Loucy (cell line): ENCODE data around the gene SMAGP.

ENCODE experiments used
- H2AFZ ChIP-seq: fragments of 200-600 bp; sonication (generic); 2 replicates; pipeline ENCODE4 v1.6.0; 2016; ENCODE audit warnings: antibody characterized with exemption, mild to moderate bottlenecking, low read length, moderate library complexity
- H3F3A ChIP-seq: fragments of 200-600 bp; 2 replicates; pipeline ENCODE4 v1.6.0; 2016; ENCODE audit warnings: antibody characterized with exemption, low read depth, mild to moderate bottlenecking
- H3K27me3 ChIP-seq: fragments of 200-600 bp; sonication (generic); 2 replicates; pipeline ENCODE4 v1.6.1; 2014; ENCODE audit warnings: low read length, mild to moderate bottlenecking; ENCODE audit not compliant: insufficient read depth, poor library complexity, severe bottlenecking
- H3K36me3 ChIP-seq: fragments of 200-600 bp; sonication (generic); 2 replicates; pipeline ENCODE4 v1.6.1; 2016; ENCODE audit warnings: low read length; ENCODE audit not compliant: insufficient read depth
- H3K4me1 ChIP-seq: fragments of 200-600 bp; sonication (generic); 2 replicates; pipeline ENCODE4 v1.5.1; 2014; ENCODE audit warnings: low read length, mild to moderate bottlenecking; ENCODE audit not compliant: insufficient read depth, poor library complexity, severe bottlenecking
- H3K4me2 ChIP-seq: fragments of 200-600 bp; sonication (generic); 2 replicates; pipeline ENCODE4 v1.6.0; 2014; ENCODE audit warnings: antibody characterized with exemption, low read length, low read depth, mild to moderate bottlenecking; ENCODE audit not compliant: poor library complexity, severe bottlenecking
- H3K4me3 ChIP-seq: fragments of 200-600 bp; sonication (generic); 2 replicates; pipeline ENCODE4 v1.5.1; 2014; ENCODE audit warnings: low read length, mild to moderate bottlenecking, mixed read lengths; ENCODE audit not compliant: poor library complexity, severe bottlenecking
- H3K79me2 ChIP-seq: fragments of 200-600 bp; sonication (generic); 2 replicates; pipeline ENCODE4 v1.6.1; 2014; ENCODE audit warnings: low read length; ENCODE audit not compliant: insufficient read depth
- H3K9ac ChIP-seq: fragments of 200-600 bp; sonication (generic); 2 replicates; pipeline ENCODE4 v1.6.0; 2014; ENCODE audit warnings: mild to moderate bottlenecking, low read depth, low read length, moderate library complexity; ENCODE audit not compliant: poor library complexity, severe bottlenecking
- H3K9me2 ChIP-seq: fragments of 200-600 bp; sonication (generic); replicated peaks from 2 replicates; pipeline ENCODE4 v1.6.1; 2016; ENCODE audit warnings: low read depth, low read length, mixed read lengths
- H3K9me3 ChIP-seq: fragments of 200-600 bp; sonication (generic); 2 replicates; pipeline ENCODE4 v1.6.1; 2014; ENCODE audit warnings: mild to moderate bottlenecking, antibody characterized with exemption, low read length, low read depth; ENCODE audit not compliant: insufficient read depth
- H4K20me1 ChIP-seq: fragments of 200-600 bp; sonication (generic); 2 replicates; pipeline ENCODE4 v1.6.0; 2014; ENCODE audit warnings: antibody characterized with exemption, low read length, mild to moderate bottlenecking; ENCODE audit not compliant: insufficient read depth, poor library complexity, severe bottlenecking
- EZH2phosphoT487 ChIP-seq: fragments of 200-600 bp; IDR thresholded peaks from 2 replicates; pipeline ENCODE4 v1.6.1; 2018; ENCODE audit warnings: antibody characterized with exemption, mild to moderate bottlenecking, moderate library complexity, borderline replicate concordance
- TF ChIP-seq, protein P1 (sequence below): fragments of 200-600 bp; sonication (generic); conservative IDR thresholded peaks from 2 replicates; pipeline ENCODE4 v1.5.1; 2014; ENCODE audit warnings: mild to moderate bottlenecking, antibody characterized with exemption, low read length

SMAGP gene

DNA sequence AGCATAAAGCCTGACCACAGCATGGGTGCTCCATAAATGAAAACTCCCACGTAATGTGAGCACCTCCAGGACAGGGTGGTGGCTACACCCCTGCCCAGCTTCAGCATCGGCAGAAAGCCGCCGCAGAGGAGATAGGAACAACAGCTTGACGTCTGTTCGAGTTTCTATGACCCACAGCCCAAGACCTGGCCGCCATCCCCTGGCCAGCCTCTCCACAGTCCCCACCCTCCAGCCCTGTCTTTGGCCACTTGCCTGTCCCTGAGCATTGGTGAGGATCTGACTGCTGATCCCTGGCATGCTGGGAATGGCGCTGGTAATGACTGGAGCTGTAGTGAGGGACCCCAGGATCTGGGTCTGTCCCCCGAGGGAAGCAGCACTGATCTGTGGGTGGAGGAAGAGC, 73.7 kb downstream of the SMAGP start:
- no peaks in the 10 kb centered on the region for H4K20me1 ChIP-seq
- no peaks in the 10 kb centered on the region for H3K79me2 ChIP-seq
- H3K27me3 ChIP-seq, result no peaks in the 10 kb centered on the region
- H3K4me1 ChIP-seq, result no peaks in the 10 kb centered on the region
- no peak overlapping the region for H3K4me3 ChIP-seq
- no peaks in the 10 kb centered on the region for H3K9me3 ChIP-seq
- H3K9me2 ChIP-seq, result no peaks in the 10 kb centered on the region
- no peaks in the 10 kb centered on the region for H3K36me3 ChIP-seq
- H3F3A ChIP-seq, result no peaks in the 10 kb centered on the region
- no peak overlapping the region for H3K4me2 ChIP-seq
- H2AFZ ChIP-seq, result no peak overlapping the region
- TF ChIP-seq, protein P1, sequence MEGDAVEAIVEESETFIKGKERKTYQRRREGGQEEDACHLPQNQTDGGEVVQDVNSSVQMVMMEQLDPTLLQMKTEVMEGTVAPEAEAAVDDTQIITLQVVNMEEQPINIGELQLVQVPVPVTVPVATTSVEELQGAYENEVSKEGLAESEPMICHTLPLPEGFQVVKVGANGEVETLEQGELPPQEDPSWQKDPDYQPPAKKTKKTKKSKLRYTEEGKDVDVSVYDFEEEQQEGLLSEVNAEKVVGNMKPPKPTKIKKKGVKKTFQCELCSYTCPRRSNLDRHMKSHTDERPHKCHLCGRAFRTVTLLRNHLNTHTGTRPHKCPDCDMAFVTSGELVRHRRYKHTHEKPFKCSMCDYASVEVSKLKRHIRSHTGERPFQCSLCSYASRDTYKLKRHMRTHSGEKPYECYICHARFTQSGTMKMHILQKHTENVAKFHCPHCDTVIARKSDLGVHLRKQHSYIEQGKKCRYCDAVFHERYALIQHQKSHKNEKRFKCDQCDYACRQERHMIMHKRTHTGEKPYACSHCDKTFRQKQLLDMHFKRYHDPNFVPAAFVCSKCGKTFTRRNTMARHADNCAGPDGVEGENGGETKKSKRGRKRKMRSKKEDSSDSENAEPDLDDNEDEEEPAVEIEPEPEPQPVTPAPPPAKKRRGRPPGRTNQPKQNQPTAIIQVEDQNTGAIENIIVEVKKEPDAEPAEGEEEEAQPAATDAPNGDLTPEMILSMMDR, result no peak
- no peak for TF ChIP-seq EZH2phosphoT487
- no peak overlapping the region for H3K9ac ChIP-seq

DNA sequence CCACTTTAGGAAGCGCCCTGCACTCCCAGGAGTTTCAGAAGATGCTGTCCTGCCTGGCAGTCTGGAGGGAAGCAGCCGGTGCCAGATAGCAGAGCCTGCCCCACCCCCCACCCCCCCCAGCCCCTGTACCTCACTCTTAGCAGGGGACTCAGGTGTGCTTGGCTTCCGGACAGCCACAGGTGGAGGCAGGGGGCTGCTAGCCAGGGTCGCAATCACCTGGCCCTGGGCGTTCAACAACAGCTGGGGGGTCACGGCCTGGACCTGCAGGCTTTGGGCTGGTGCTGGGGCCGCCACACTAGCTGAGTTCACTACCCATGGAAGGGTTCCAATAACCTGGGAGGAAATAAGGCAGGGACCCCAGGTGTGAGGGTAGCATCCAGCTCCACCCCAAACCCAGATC, 74.4 kb downstream of the SMAGP start:
- Histone ChIP-seq H3K9me3 (no peaks in the 10 kb centered on the region), H3K36me3 (no peaks in the 10 kb centered on the region), H3K9me2 (no peaks in the 10 kb centered on the region), H3K4me3 (no peak overlapping the region), H4K20me1 (no peaks in the 10 kb centered on the region), H3K9ac (no peak overlapping the region), H3K4me1 (no peaks in the 10 kb centered on the region), H3K27me3 (no peaks in the 10 kb centered on the region), H3K79me2 (no peaks in the 10 kb centered on the region), H2AFZ (no peak overlapping the region), H3K4me2 (no peak overlapping the region), H3F3A (no peaks in the 10 kb centered on the region)
- TF ChIP-seq EZH2phosphoT487, result no peak
- TF ChIP-seq, protein P1, result no peak
